Gastrocnemius medialis (tissue), 4 donors: ENCODE results near the gene SIDT2. TPM values are rescaled to one million over a fixed set of nuclear protein-coding genes. Genes with fewer than 3 reads are reported as not detected.

Source experiments
- ATAC-seq, 2 donors: fragments of 150-250 bp; one replicate each; pipeline ENCODE4 v1.9.1; 2016
- DNase-seq, 2 donors: peaks; one replicate each; pipeline ENCODE4 v3.0.0-alpha.2; 2019
- H3K27ac ChIP-seq, 4 donors: fragments of 200-600 bp; sonication (generic); 1 replicate in 1 of 4; 2 replicates in 3 of 4; pipeline ENCODE4 v1.5.1; 2016 to 2018; ENCODE audit warnings: mild to moderate bottlenecking in 2 of 4, moderate library complexity in 1 of 4
- H3K27me3 ChIP-seq, 3 donors: fragments of 200-600 bp; sonication (generic) in 2 of 3; 1 replicate in 1 of 3; 2 replicates in 2 of 3; pipeline versions ENCODE4 v1.5.1 to v1.6.0; 2016 to 2019; ENCODE audit warnings: mild to moderate bottlenecking in 1 of 3, moderate library complexity in 1 of 3
- H3K36me3 ChIP-seq, 2 donors: fragments of 200-600 bp; sonication (generic) in 1 of 2; one replicate each; pipeline ENCODE4 v1.5.1; 2017 to 2018
- H3K4me1 ChIP-seq, 2 donors: fragments of 200-600 bp; sonication (generic) in 1 of 2; one replicate each; pipeline ENCODE4 v1.5.1; 2016 to 2017; ENCODE audit warnings: mild to moderate bottlenecking in 2 of 2
- H3K4me3 ChIP-seq, 4 donors: fragments of 200-600 bp; sonication (generic) in 3 of 4; 1 replicate in 1 of 4; 2 replicates in 3 of 4; pipeline ENCODE4 v1.5.1; 2016 to 2019; ENCODE audit warnings: mild to moderate bottlenecking in 2 of 4
- H3K9me3 ChIP-seq, 3 donors: fragments of 200-600 bp; sonication (generic) in 2 of 3; 1 replicate in 1 of 3; 2 replicates in 2 of 3; pipeline ENCODE4 v1.5.1; 2016 to 2019
- POLR2A ChIP-seq, 2 donors: fragments of 450-650 bp; IDR thresholded peaks; one replicate each; pipeline ENCODE4 v1.6.1; 2017; ENCODE audit warnings: antibody characterized with exemption in 2 of 2, mild to moderate bottlenecking in 2 of 2, moderate library complexity in 2 of 2
- in situ Hi-C, 4 donors: fragments of 200-750 bp; cut with MboI; loops; one replicate each; pipeline versions ENCODE4 v1.15.0 to v1.8.0; 2017; ENCODE audit warnings: low sequenced_read_pairs in 4 of 4
- intact Hi-C: fragments of 100-400 bp; cut with DNase I; formaldehyde crosslinking; loops from one replicate; pipeline ENCODE4 v1.15.1; 2023; ENCODE audit warnings: low total_unique reads
- total RNA-seq, 4 donors: library from RNA; depleted of rRNA; stranded (reverse); fragments of >200 nt; gene quantifications; one replicate each; pipeline versions ENCODE4 v1.1.0 to v1.2.3, GENCODE V29; 2016
- TF ChIP-seq, protein P1 (sequence below), 5 experiments: fragments of 450-650 bp in 3 of 5; fragments of 200-600 bp in 2 of 5; sonication (generic) in 2 of 5; IDR thresholded peaks in 4 of 5; conservative IDR thresholded peaks in 1 of 5; 1 replicate in 4 of 5; 2 replicates in 1 of 5; pipeline ENCODE4 v1.5.1; 2016 to 2019; ENCODE audit warnings: antibody characterized with exemption in 5 of 5, mild to moderate bottlenecking in 3 of 5, moderate library complexity in 3 of 5

The SIDT2 gene
- total RNA-seq, 4 donors from 2014 or later: 14.3 to 33.9 (median 17.7) TPM

DNA sequence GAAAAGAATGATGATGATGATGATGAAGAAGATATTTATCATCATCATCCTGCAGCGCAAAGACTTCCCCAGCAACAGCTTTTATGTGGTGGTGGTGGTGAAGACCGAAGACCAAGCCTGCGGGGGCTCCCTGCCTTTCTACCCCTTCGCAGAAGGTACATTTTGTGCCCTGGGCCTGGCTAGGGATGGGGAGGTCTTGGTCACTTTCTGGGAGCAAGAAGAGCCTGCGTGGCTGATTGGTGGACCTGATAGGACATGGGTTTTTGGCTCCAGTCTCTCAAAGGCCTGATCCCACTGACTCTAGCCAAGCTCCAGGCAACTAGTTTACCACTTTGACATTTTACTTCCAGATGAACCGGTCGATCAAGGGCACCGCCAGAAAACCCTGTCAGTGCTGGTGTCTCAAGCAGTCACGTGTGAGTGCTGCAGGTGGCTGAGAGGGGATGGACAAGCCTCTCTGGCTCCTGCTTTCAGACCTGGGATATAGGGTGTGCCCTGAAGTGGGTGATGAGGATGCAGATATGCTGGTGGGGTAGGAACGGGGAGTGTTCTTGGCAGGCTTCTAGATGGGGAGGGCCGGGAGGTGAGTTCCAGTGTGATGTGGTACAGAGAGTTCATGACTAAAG lies 5.3 kb downstream of the SIDT2 start:
- no peak for DNase-seq
- H3K36me3 ChIP-seq: peaks cover 0 to 54% of the 10 kb centered on the region in 2 donors
- in situ Hi-C loops: loop anchor here in 1 of 4 donors (5.0 kb wide), 1 partner anchor 43 kb away; no protein-coding TSS in a partner anchor

DNA sequence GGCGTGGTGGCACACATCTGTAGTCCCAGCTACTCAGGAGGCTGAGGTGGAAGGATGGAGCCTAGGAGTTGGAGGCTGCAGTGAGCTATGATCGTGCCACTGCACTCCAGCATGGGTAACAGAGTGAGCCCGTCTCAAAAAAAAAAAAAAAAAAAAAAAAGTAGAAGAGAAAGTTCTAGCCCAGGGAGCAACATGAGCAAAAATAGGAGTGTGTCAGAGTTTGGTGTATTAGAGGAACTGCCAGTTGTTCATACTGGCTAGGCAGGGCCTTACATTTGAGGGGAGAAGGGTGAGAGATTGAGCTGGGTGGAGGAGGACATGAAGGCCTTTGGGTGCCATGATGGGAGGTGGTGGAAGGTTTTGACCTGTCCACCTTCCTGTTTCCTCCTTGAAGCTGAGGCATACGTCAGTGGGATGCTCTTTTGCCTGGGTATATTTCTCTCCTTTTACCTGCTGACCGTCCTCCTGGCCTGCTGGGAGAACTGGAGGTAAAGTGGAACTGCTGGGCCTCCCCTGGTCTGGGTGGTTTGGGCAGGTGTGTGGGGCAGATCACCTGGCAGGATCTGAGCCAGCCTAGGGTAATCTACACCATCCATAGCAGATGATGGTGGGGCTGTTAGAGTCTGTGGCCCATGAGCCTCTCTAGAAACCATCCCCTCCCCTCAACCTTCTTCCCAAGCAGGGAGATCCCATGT lies 7.3 kb downstream of the SIDT2 start:
- intact Hi-C loops: no loop called here
- in situ Hi-C loops: no loop called here
- H3K27ac ChIP-seq: no peak overlapping the region

More for the DNA sequence above, 5.3 kb downstream of the SIDT2 start:
- no peak overlapping the region for H3K27ac ChIP-seq
- no peak for ATAC-seq
- H3K4me3 ChIP-seq: no peak overlapping the region
- H3K27me3 ChIP-seq: no peaks in the 10 kb centered on the region
- TF ChIP-seq, protein P1, sequence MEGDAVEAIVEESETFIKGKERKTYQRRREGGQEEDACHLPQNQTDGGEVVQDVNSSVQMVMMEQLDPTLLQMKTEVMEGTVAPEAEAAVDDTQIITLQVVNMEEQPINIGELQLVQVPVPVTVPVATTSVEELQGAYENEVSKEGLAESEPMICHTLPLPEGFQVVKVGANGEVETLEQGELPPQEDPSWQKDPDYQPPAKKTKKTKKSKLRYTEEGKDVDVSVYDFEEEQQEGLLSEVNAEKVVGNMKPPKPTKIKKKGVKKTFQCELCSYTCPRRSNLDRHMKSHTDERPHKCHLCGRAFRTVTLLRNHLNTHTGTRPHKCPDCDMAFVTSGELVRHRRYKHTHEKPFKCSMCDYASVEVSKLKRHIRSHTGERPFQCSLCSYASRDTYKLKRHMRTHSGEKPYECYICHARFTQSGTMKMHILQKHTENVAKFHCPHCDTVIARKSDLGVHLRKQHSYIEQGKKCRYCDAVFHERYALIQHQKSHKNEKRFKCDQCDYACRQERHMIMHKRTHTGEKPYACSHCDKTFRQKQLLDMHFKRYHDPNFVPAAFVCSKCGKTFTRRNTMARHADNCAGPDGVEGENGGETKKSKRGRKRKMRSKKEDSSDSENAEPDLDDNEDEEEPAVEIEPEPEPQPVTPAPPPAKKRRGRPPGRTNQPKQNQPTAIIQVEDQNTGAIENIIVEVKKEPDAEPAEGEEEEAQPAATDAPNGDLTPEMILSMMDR (IDR thresholded peaks at IDR 0.05 in 4 of 5, conservative IDR thresholded peaks at IDR 0.05 in 1 of 5): no peak
- peaks cover 20% of the 10 kb centered on the region in 2 donors for H3K4me1 ChIP-seq
- intact Hi-C loops: no loop called here
- H3K9me3 ChIP-seq: no peaks in the 10 kb centered on the region

DNA sequence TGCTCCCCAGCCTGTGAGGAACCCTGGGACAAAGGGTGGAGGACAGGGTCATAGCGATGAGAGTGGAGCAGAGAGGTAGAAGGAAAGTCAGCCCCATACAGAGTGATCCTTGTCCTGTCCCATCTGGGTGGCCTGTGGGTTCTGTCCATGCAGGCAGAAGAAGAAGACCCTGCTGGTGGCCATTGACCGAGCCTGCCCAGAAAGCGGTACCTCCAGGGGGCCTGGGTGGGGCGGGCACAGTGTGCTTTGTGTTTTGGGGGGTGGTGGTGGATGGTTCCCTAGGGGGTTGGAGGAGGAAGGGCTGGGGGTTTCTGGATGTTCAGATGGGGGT lies 7.9 kb downstream of the SIDT2 start:
- TF ChIP-seq POLR2A (IDR thresholded peaks at IDR 0.05): no peak
- TF ChIP-seq, protein P1 (IDR thresholded peaks at IDR 0.05 in 4 of 5, conservative IDR thresholded peaks at IDR 0.05 in 1 of 5): no peak
- no peak for ATAC-seq
- in situ Hi-C loops: no loop called here
- Histone ChIP-seq H3K27me3 (no peaks in the 10 kb centered on the region), H3K4me3 (no peak overlapping the region), H3K4me1 (peaks cover 1 to 2% of the 10 kb centered on the region in 2 donors), H3K9me3 (no peaks in the 10 kb centered on the region), H3K36me3 (peaks cover 0 to 78% of the 10 kb centered on the region in 2 donors), H3K27ac (no peak overlapping the region)
- DNase-seq: no peak
- intact Hi-C loops: no loop called here

More for the DNA sequence above, 7.3 kb downstream of the SIDT2 start:
- H3K4me1 ChIP-seq: peaks cover 5 to 7% of the 10 kb centered on the region in 2 donors
- no peaks in the 10 kb centered on the region for H3K9me3 ChIP-seq
- H3K4me3 ChIP-seq: no peak overlapping the region
- ATAC-seq (no peak), DNase-seq (peak in 1 of 2 donors; percentile 8)
- H3K27me3 ChIP-seq: no peaks in the 10 kb centered on the region
- peaks cover 0 to 73% of the 10 kb centered on the region in 2 donors for H3K36me3 ChIP-seq
- TF ChIP-seq, protein P1 (IDR thresholded peaks at IDR 0.05 in 4 of 5, conservative IDR thresholded peaks at IDR 0.05 in 1 of 5): no peak
- TF ChIP-seq POLR2A (IDR thresholded peaks at IDR 0.05): no peak

DNA sequence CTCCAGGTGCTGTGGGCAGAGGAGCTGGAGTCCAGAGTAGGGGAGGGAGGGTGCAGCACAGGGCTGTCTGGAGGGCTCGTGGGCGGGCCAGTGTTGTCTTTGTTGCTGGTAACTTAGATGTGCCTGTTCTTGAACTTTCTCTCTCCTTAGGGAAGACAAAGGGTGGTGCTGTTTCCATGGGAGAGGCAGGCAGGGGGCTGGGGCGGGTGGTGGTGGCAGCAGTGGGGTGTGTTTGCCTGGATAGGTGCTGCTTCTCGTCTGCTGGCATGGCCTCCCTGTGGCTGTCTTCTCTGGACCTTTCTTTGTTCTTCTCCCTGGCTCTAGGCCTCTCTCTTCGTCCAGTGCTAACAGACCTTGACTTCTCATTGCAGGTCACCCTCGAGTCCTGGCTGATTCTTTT lies 8.5 kb downstream of the SIDT2 start:
- ATAC-seq (no peak), DNase-seq (no peak)
- in situ Hi-C loops (no loop called here), intact Hi-C loops (no loop called here)
- TF ChIP-seq, protein P1 (IDR thresholded peaks at IDR 0.05 in 4 of 5, conservative IDR thresholded peaks at IDR 0.05 in 1 of 5): no peak
- no peak for TF ChIP-seq POLR2A (IDR thresholded peaks at IDR 0.05)
- Histone ChIP-seq H3K27me3 (no peaks in the 10 kb centered on the region), H3K4me3 (no peak overlapping the region), H3K27ac (no peak overlapping the region), H3K36me3 (peaks cover 0 to 81% of the 10 kb centered on the region in 2 donors), H3K4me1 (no peaks in the 10 kb centered on the region), H3K9me3 (no peaks in the 10 kb centered on the region)
